Stimulated activated CD4-positive, alpha-beta T cell treated with anti-CD3 and anti-CD28 coated beads, Interleukin-1b, Interleukin-23, amount 100 ng/mL, for 24 hours (primary cell): ENCODE data around the gene ZNF622.
"Not testable (repeated sequence)": the region's sequence is repeated elsewhere in the genome, so short reads cannot be mapped to it uniquely, and the experiment has no call there.

Experiments
- DNase-seq, 4 experiments: peaks; one replicate each; pipeline ENCODE4 v3.0.0-alpha.2; 2020; ENCODE audit warnings: low read depth in 4 of 4, low spot score in 1 of 4

ZNF622 gene

DNA sequence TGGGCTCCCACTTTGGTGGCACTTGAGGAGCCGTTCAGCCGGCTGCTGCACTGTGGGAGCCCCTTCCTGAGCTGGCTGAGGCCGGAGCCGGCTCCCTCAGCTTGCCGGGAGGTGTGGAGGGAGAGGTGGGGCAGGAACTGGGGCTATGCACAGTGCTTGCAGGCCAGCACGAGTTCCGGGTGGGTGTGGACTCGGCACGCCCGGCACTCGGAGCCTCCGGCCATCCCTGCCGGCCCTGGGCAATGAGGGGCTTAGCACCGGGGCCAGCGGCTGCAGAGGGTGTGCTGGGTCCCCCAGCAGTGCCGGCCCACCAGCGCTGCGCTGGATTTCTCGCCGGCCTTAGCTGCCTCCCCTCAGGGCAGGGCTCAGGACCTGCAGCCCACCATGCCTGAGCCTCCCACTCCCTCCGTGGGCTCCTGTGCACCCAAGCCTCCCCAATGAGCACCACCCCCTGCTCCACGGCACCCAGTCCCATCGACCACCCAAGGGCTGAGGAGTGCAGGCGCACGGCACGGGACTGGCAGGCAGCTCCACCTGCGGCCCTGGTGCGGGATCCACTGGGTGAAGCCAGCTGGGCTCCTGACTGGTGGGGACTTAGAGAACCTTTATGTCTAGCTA, 29.4 kb downstream of the ZNF622 start:
- DNase-seq: not testable (repeated sequence)

DNA sequence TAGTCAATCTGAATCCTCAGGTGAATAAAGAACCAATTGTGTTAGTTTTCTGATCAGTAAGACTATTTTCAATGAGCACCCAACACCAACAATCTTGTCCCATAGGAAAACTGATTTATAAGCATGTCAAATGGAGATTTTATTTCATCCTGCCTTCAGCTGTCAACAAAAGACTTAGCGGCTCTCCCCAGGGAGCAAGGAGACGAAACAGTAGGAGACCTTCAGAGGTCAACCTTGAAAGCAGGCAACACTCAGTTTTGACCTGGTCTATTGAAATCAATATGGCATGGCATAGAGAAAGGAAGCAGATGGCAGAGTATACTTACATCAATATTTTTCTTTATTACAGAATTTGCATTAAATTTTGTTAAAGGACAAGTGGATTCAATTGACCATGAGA, 34.1 kb downstream of the ZNF622 start:
- DNase-seq: no peak

- no peak for DNase-seq
Measured at GRCh38 chr5:16430349-16431089, 35.1 kb downstream of the ZNF622 start.

DNA sequence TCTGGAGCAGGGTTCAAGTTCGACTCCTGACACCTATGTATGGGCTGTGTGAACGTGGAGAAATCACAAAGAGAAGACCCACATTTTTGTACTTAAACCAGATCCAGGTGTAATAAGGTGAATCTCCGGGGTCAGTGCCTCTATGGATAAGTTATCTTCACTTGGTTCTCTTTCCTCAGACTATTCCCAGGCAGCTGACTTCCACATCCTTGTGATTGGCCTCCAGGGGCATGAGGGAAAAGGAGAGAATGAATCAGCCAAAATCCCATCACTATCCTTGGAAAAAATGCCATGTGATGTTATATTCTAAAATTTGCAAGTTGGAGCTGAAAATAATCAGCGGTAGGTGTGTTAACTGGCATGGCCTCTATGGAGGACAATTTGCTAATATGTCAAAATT, 37.2 kb downstream of the ZNF622 start:
- DNase-seq: no peak

- DNase-seq: no peak
Measured at GRCh38 chr5:16427587-16427986, 38.0 kb downstream of the ZNF622 start.

DNA sequence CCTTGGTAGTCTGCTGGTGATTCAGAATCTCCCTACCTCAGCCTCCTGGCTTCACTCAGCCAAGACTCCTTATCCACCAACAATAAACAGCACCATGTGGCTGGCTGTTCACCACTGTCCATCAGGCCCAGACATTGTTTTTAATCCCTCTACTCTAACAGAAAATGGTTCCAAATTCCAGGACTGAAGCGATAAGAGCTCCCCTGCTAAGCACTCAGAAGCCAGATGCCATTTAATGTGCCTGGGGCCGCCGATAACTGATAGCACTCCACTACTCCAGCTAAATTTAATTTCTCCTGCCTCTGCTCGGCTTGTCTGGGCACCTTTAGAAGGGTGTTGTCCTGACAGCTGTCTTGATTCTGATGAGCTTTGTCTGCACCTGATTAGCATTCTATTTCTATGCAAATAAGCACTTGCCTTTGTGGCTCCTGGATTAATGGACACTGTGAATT, 47.1 kb downstream of the ZNF622 start:
- no peak for DNase-seq

DNA sequence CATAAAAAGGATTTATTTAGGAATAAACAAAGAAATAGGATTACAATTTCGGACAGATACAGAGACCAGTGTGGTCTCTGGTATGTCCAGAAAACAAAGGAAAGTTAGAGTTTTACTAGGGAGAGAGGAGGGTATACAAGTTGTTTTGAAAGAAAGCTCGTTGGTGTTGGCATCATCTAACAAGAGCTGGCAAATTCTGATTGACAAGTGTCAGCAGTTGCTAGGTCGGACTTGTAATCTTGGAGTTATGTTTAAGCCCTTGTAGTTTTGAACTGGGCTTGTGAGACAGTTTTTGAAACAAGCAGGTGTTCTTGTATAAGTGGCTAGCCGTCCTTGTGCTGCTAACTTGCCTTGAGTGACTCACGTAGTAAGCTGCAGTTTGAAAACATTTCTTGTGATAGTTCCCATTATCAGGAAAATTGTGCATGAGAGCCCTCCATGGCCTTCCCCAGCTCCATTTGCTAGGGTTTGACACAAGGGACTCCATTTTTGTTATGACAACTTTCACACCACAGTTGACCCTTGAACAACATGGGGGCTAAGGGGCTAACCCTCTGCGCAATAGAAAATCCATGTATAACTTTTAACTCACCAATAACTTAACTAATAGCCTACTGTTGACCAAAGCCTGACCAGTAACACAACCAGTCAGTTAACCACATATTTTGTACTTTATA, 48.1 kb downstream of the ZNF622 start:
- no peak for DNase-seq

- no peak for DNase-seq
Measured at GRCh38 chr5:16414861-16415260, 50.7 kb downstream of the ZNF622 start.

DNA sequence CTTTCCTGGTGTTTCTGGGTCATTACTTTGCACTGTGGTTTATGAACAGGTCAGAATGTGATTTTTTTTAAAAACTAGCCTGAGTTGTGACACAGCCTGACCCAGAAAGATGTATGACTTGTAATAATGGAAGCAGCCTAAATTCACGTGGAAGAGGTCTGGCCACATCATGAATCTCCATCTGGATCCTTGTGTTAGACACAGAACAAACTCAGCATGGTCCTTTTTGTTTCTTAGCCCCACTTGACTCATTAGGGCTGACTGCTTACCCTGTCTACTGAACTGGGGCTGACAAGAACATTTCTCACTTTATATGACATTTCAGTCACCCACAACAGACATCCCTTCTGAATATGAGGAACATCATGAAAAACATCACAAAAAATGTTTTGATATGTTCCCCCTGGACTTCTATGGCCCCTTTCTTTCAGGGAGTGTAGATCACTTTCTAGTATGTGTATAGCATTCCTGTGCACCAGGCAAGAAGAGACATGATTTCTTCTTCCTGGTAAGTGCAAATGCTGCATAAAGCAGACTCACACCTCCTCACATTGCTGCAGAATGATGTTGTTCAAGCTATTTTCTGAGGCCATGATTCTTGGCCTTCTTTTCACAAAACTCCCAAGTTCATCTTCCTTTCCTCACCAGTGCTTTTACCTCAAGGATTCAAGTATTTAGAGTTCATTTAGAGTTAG, 52.3 kb downstream of the ZNF622 start:
- no peak for DNase-seq

DNA sequence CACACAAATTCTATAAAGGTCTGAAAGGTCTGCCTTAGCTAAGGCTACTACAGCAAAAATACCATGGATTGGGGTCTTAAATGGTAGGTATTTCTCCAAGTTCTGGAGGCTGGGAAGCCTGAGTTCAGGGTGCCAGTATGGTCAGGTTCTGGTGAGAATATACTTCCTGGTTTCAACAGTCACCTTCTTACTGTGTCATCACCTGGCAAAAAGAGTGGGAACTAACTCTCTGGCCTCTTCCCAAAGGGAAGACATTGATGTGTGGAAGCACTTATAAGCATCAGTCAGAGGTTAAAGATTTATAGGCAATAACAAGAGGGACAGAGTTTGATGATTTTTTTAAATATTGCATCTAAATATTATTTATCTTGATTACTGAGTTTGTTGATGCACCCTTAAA, 53.0 kb downstream of the ZNF622 start:
- no peak for DNase-seq

DNA sequence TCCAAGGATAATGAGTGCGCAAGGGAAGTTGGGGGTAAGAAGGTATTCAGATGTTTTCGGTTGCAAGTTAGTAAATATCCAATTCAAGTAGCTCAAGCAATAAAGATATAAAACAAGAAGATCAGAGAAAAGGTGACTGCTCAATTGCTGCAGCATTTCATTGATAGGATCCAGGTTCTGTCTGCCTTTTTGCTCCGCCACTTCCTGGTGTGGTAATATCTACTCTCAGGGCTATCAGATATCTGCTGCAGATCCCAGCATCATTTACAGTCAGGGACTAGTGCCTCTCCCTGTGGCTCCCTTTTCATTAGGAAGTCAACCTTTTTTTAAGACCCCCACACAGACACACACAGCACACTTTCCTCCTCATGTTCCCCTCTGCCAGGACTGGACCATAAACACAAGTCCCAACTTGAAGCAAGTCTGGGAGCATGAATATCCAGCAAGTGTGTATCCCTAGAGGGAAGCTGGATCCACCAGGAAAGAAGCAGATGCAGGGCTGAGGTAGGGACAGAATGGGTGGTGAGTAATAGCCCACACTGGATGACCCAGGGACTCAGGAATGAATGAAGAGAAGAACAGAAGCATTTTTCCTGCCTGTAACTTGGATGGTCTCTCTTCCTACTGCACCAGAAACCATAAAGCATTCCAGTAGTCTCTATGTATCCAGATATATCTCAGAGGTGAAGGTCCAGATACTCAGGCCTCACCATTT, 53.7 kb downstream of the ZNF622 start:
- DNase-seq: no peak

DNA sequence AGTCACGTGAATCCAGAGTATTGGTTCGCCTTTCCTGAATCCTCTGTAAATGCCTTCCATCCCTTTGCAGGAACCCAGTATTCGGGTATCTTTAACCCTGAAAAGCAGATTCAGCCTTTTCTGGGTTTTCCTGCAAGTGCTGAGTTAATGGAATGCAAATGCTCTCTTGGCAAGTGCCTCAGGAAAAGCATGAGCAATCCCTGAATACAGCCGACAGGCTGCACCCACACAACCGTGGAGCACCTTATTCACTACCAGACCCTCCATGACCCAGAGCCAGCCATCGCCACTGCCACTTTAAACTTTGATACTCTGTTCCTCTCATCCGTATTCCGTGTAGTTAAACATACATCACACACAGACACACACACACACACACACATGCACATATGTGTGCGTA, 54.4 kb downstream of the ZNF622 start:
- DNase-seq: no peak

GRCh38 chr5:16410338-16410737, 55.3 kb downstream of the ZNF622 start:
- DNase-seq: no peak

- DNase-seq: no peak
Measured at GRCh38 chr5:16406630-16407029, 59.0 kb downstream of the ZNF622 start.

DNA sequence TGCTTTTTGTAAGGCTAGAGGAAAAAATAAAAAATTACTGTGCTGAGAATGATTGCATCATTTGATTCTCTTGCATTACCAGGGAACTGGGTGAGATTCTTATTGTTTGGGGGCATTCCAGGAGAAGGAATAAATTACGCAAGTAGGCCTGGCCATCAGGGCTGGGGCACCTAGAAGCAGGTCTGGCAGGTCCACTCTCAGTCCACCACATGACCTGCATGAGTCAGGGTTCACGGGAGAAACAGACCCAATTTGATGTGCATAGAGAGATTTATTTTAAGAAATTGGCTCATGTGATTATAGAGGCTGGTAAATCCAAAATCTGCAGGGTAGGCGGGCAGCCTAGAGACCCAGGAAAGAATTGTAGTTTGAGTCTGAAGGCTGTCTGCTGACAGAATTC, 59.6 kb downstream of the ZNF622 start:
- no peak for DNase-seq
